D721Med (cell line): ENCODE measurements around the gene ASZ1.

ENCODE experiments used
- DNase-seq: peaks from one replicate; pipeline ENCODE4 v3.0.0; 2011; ENCODE audit warnings: low spot score; ENCODE audit not compliant: insufficient read length
- FAIRE-seq: peaks from 2 replicates; lab custom pipeline; 2011; peaks lifted over from hg19 to GRCh38; lab: Jason Lieb, UNC
- CTCF ChIP-seq: IDR thresholded peaks from 2 replicates; pipeline ENCODE4 v1.5.1; 2012; ENCODE audit warnings: mild to moderate bottlenecking, control low read depth; ENCODE audit not compliant: insufficient read depth; ENCODE audit errors: missing control alignments

The ASZ1 gene

GRCh38 chr7:117458977-117459583 lies 31.8 kb upstream of the ASZ1 start:
- no peak for FAIRE-seq
- DNase-seq = no peak
- TF ChIP-seq CTCF = peak; percentile 57

GRCh38 chr7:117448655-117449054 lies 21.4 kb upstream of the ASZ1 start:
- TF ChIP-seq CTCF = no peak
- FAIRE-seq = no peak

GRCh38 chr7:117446220-117446815 lies 19.0 kb upstream of the ASZ1 start:
- TF ChIP-seq CTCF = no peak
- DNase-seq (no peak), FAIRE-seq (no peak)

More at GRCh38 chr7:117448655-117449054, 21.4 kb upstream of the ASZ1 start:
- no peak for DNase-seq

GRCh38 chr7:117445206-117445605 lies 17.9 kb upstream of the ASZ1 start:
- FAIRE-seq = no peak
- DNase-seq = no peak
- no peak for TF ChIP-seq CTCF

- DNase-seq (no peak), FAIRE-seq (no peak)
- no peak for TF ChIP-seq CTCF
Measured at GRCh38 chr7:117444646-117445045, 17.4 kb upstream of the ASZ1 start.

- no peak for FAIRE-seq
Measured at GRCh38 chr7:117435475-117436043, 8.3 kb upstream of the ASZ1 start.

More at GRCh38 chr7:117435475-117436043, 8.3 kb upstream of the ASZ1 start:
- TF ChIP-seq CTCF = no peak
- no peak for DNase-seq
